GM18502 (cell line): ENCODE measurements around the gene KATNB1.

Experiments used
- ATAC-seq: cut with Tn5 transposase; IDR thresholded peaks from one replicate; pipeline ENCODE4 v1.9.1; 2021; ENCODE audit warnings: mild to moderate bottlenecking; ENCODE audit not compliant: unreplicated experiment, poor library complexity

The KATNB1 gene

DNA sequence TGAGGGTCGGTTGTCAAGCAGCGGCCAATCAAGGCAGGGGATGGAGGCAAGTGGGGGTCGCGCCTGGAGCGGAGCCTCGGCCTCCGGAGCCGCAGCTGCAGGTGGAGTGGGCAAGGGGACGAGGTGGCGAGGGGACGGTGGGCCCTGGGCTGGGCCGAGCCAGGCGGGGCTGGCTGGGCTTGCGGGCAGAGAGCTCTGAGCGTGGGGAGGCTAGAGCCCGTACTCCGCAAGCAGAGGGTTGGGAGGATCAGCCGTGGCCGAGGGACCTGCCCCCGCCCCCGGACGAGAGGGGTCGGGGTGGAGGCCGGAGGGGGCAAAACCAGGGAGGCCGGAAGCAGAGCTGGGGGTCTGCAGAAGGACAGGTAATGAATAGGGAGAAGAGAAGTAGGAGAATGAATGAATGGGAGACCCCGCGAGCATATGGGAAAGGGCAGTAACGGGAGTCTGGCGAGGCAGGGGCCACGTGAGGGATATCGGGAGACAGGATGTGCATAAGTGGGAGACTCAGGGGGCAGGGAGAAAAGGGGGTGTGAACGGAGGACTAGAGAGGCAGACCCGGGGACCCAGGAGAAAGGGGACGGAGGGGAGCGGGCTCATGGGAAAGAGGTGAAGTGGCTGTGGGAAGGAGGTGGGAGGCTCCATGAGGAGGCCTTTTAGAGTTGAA lies at the start of gene KATNB1:
Gene KATNB1, plus strand, starts transcription at position 16 of the 664 bp plus-strand sequence. CDS start 1,474 bp downstream, outside the sequence.
- ATAC-seq = no peak

DNA sequence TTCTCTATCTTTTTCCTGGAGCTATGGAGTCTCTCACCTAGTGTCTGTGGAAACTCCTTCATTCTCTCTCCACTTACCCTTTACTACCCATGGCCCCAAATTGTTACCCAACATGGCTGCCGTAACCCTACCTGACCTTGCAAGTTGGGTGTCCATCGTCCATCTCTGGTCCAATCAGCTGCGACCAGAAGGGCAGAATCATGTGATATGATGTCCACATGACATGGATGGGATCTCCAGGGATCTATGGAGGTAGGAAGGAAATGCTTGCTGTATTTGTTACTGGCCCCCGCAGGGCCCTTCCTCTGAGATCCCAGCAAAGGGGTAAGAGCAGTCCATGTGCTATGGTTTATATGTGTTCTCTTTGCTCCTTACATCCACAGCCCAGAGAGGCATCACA lies 49.0 kb upstream of the KATNB1 start:
- no peak for ATAC-seq

- ATAC-seq = no peak
Measured at GRCh38 chr16:57687363-57687929, 48.1 kb upstream of the KATNB1 start.

- no peak for ATAC-seq
Measured at GRCh38 chr16:57688487-57688986, 47.0 kb upstream of the KATNB1 start.

- no peak for ATAC-seq
Measured at GRCh38 chr16:57688987-57689761, 46.4 kb upstream of the KATNB1 start.

DNA sequence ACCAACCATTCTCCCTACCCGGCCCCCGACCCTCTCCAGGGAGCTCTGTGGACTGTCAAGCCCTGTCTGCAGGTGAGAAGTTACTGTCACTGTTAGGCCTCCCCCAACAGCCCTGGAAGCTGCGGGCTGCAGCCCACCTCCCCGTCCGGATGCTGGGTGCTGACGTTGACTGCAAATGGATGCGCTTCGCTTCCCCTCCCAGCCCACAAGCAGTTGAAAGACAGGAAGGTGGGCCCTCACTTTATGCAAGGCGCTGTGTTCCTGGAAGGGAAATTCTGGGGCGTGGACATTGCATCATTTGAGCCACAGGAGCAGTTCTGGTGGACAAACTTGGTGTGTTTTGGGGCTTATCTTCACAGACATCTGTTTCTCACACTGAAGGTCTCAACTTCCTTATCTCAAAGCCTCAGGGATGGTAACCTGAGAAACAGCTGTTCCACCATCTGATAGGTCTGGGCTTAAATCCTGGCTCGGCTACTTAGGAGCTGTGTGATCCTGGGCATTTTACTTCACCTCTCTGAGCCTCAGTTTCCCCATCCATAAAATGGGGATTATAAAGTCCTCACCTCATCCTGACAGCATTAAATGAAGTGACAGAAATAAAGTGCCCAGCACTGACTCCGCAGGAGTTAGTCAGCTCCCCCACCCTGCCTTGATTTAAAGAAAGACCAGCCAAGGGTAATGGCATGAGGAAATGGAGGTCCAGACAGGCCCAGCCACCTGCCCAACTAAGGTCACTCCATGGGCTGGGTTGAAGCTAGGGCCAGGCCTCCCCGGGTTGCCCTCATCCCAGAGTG lies 45.6 kb upstream of the KATNB1 start:
- peak; percentile 78 for ATAC-seq

DNA sequence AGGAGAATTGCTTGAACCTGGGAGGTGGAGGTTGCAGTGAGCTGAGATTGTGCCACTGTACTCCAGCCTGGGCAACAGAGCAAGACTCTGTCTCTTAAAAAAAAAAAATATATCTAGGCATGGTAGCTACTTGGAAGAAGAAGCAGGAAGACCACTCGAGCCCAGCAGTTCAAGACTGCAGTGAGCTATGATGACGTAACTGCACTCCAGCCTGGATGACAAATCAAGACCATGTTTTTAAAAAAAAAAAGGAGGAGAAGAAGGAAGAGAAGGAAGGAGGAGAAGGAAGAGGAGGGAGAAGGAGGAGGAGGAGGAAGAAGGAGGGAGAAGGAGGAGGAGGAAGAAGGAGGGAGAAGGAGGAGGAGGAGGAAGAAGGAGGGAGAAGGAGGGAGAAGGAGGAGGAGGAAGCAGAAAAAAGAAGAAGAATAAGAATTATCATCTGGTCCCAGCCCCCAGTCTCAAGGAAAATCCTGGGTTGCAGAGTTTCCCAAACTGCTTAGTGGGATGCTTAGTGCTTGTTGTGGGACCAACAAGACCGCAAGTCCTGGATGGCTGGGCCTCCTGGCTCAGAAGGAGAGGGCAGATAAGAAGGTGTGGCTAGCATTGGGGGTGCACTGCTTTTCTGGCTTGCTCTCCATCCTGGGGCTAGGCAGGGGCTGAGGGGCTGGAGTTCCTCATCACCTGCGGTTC lies 44.6 kb upstream of the KATNB1 start:
- no peak for ATAC-seq

DNA sequence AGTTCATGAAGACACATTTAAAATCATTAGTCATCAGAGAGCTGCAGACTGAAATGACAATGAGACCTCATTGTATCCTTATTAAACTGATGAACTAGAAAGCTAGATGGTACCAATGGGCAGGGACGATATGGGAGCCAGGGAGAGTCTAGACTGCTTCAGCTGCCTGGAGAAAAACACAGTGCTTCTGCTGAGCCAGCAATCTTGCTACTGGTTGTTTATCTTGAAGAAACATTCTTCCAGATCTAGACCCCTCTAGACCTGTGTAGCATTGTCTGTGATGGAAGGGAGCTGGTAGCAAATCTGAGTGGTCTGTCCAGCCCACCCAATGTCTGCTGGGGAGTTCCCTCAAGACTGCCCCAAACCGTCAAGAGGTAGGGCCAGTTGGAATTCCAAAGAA lies 42.9 kb upstream of the KATNB1 start:
- no peak for ATAC-seq

DNA sequence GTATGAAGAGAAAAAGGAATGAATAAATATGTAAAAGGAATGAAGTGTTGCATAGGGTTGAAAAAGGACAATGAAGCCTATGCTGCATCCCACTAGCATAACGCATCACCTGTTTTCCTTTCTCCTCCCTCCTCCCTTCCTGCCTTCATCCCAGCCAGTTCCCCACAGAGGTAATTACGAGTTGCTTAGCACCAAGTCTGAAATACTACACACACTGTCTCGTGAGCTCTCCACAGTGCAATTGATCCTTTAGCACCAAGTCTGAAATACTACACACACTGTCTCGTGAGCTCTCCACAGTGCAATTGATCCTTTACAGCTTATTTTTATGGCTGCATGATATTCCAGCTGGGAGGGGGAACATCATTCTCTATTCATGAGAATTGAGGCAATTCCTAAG lies 42.0 kb upstream of the KATNB1 start:
- no peak for ATAC-seq

DNA sequence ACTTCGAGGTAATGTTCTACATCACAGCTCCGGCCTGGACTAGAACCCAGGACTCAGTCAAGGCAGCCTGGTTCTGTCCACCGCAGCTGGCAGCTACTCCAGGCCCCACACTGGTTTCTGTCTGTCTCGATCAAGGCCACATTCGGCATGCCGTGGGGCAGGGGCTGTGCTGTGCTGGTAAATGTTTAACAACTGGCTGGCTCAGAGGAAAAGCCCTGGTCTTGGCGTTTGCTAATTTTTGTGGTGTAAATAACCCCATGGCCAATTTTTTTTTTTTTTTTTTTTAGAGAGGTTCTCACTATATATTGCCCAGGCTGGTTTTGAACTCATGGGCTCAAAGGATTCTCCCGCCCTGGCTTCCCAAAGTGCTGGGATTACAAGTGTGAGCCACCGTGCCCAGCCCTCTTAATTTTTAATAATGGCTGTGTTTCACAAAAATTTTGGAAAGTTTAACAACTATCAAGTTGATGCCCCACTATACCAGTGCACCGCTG lies 41.3 kb upstream of the KATNB1 start:
- no peak for ATAC-seq

GRCh38 chr16:57694725-57695679 lies 40.6 kb upstream of the KATNB1 start, which contains the start of gene DRC7:
DRC7 (plus strand) TSS chr16:57694806; CDS start chr16:57697950, 3,144 bp downstream.
- ATAC-seq = peak; percentile 62

DNA sequence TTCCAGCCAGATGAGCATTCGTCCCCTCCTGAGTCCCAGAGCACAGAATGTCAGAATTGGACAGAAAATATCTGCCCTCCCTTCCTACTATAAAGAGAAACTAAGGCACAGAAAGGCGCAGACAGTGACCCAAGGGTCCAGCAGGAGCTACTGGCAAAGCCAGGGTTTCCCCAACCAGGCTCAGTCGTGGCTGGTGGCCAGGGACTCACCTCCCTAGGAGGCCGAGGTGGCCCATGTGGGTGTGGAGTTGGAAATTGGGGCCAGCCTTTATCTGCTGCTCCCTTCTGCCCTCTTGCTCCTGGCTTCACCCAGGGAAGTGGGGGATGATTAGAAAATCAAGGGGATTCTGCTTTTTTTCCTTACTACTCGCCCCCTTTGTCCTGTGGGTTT lies 39.9 kb upstream of the KATNB1 start:
- ATAC-seq = no peak

- ATAC-seq = no peak
Measured at GRCh38 chr16:57696240-57696639, 39.3 kb upstream of the KATNB1 start.

GRCh38 chr16:57697896-57698537 lies 37.6 kb upstream of the KATNB1 start:
- ATAC-seq = no peak

DNA sequence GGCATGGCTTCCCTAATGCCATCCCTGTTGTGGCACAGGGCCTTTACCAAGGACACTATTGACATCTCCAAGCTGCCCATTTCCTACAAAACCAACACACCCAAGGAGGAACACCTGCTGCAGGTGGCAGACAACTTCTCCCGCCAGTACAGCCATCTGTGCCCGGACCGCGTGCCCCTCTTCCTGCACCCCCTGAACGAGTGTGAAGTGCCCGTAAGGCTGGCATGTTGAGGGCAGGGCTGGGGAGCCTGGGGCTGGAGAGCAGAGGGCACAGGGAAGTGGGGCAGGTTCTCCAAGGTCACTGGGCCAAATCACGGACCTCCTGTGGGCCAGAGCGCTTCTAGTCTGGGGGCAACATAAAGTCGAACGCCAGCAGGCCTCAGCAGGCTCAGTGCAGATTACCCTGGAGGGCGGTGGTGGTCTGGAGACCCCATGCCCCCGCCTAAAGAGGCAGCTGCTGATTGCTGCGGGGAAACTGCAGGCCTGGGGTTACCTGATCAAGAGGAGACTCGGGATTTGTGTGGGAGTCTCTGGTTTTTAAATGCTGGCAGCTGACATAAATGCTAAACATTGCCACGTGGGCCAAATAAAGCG lies 36.7 kb upstream of the KATNB1 start:
- ATAC-seq = no peak

DNA sequence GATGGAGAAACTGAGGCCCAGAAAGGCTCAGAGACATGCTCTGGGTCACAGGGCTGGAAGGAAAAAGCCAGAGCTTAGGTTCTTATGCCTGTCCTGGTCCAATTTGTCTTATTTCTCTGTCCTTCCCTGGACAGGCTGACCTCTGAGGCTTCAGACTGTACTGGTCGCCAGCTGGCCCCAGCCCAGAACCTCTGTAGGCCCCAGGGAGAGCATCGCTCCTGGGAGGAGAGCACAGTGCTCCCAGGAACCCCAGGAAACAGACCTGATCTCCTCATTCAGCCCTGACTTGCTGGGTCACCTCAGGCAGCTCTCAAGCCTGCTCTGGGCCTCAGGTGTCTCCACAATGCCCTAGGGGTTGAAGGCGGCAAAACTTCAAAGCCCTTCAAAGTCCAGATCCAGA lies 36.1 kb upstream of the KATNB1 start:
- no peak for ATAC-seq

DNA sequence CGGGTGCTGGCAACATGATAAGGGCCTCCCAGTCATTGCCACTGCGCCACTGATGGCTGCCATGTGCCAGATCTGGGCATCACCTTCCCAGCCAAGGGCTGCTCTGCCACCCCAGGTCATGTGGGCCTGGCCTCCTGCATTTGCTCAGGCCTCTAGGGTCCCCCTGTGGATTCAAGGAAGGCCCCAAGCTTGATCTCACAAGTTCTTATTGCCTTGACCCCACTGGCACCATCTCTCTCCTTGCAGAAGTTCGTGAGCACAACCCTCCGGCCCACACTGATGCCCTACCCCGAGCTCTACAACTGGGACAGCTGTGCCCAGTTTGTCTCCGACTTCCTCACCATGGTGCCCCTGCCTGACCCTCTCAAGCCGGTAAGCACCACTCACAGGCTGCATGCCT lies 35.7 kb upstream of the KATNB1 start:
- no peak for ATAC-seq
